Caco-2 (cell line): Measurements from ENCODE around the gene CPED1. TPM values are rescaled to one million over a fixed set of nuclear protein-coding genes. Genes with fewer than 3 reads are reported as not detected.

Experiments used
- BruUV-seq: library from RNA; stranded (reverse); fragments of 400-500 nt; replicated peaks from 2 replicates; lab custom pipeline; 2021; lab: Mats Ljungman, UMichigan
- CTCF ChIA-PET: fragments of 300-600 bp; sonication (Branson Sonifier 250); formaldehyde crosslinking; loops from one replicate; lab custom pipeline; 2022; ENCODE audit warnings: antibody characterized with exemption; lab: Charles Lee
- POLR2A ChIA-PET: fragments of 300-600 bp; sonication (Branson Sonifier 250); formaldehyde crosslinking; loops from one replicate; lab custom pipeline; 2022; ENCODE audit warnings: antibody characterized with exemption; lab: Charles Lee
- DNase-seq, 2 experiments: peaks; one replicate each; pipeline versions ENCODE4 v3.0.0 to v3.0.0-alpha.2; 2020 to 2022
- H3K27me3 ChIP-seq: replicated peaks from 2 replicates; pipeline ENCODE4 v1.6.0; 2011; ENCODE audit warnings: low read length; ENCODE audit not compliant: control insufficient read depth, insufficient read depth
- H3K36me3 ChIP-seq: 2 replicates; pipeline ENCODE4 v1.5.1; 2011; ENCODE audit warnings: low read length; ENCODE audit not compliant: control insufficient read depth, insufficient read depth
- H3K4me1 ChIP-seq: fragments of 250-450 bp; sonication (Bioruptor Pico); 2 replicates; pipeline ENCODE4 v1.5.1; 2020; ENCODE audit warnings: mild to moderate bottlenecking
- H3K4me3 ChIP-seq: 2 replicates; pipeline ENCODE4 v1.5.1; 2011; ENCODE audit warnings: low read depth, mild to moderate bottlenecking, control low read depth, low read length
- H3K9me3 ChIP-seq: fragments of 250-450 bp; sonication (Bioruptor Pico); 2 replicates; pipeline ENCODE4 v1.5.1; 2020; ENCODE audit warnings: mild to moderate bottlenecking, moderate library complexity
- H3K27ac Mint-ChIP-seq: one replicate; pipeline ENCODE4 v1.8.0; 2022; ENCODE audit warnings: mixed read lengths; ENCODE audit not compliant: unreplicated experiment
- H3K27me3 Mint-ChIP-seq: one replicate; pipeline ENCODE4 v1.8.0; 2022; ENCODE audit warnings: mixed read lengths; ENCODE audit not compliant: insufficient read depth, unreplicated experiment
- H3K36me3 Mint-ChIP-seq: one replicate; pipeline ENCODE4 v1.8.0; 2022; ENCODE audit warnings: mild to moderate bottlenecking, mixed read lengths; ENCODE audit not compliant: insufficient read depth, unreplicated experiment
- H3K4me1 Mint-ChIP-seq: one replicate; pipeline ENCODE4 v1.8.0; 2022; ENCODE audit warnings: low read depth, mixed read lengths; ENCODE audit not compliant: unreplicated experiment
- H3K4me3 Mint-ChIP-seq: one replicate; pipeline ENCODE4 v1.8.0; 2022; ENCODE audit warnings: mild to moderate bottlenecking, moderate library complexity, mixed read lengths; ENCODE audit not compliant: unreplicated experiment
- H3K9me3 Mint-ChIP-seq: one replicate; pipeline ENCODE4 v1.8.0; 2022; ENCODE audit warnings: mixed read lengths; ENCODE audit not compliant: unreplicated experiment
- CTCF ChIP-seq, 2 experiments: fragments of 200-600 bp in 1 of 2; IDR thresholded peaks; 1 replicate in 1 of 2; 2 replicates in 1 of 2; pipeline versions ENCODE4 v1.5.1 to v1.8.0; 2011 to 2022; ENCODE audit warnings: antibody characterized with exemption in 1 of 2, control low read depth in 1 of 2, inconsistent platforms in 1 of 2, low read depth in 1 of 2, low read length in 1 of 2, mild to moderate bottlenecking in 1 of 2, moderate library complexity in 1 of 2; ENCODE audit not compliant: insufficient read depth in 1 of 2, severe bottlenecking in 1 of 2, unreplicated experiment in 1 of 2
- intact Hi-C: fragments of 100-400 bp; cut with micrococcal nuclease; formaldehyde crosslinking; loops from one replicate; pipeline ENCODE4 v1.10.0; 2022; ENCODE audit not compliant: unreplicated experiment
- total RNA-seq: library from RNA; stranded (reverse); gene quantifications from 2 replicates; pipeline ENCODE4 v1.2.3, GENCODE V29; 2022

The CPED1 gene
- total RNA-seq, 1 experiment from 2014 or later: 0.23 TPM

- no peak overlapping the region for H3K4me3 Mint-ChIP-seq
These were observed 23.8 kb downstream of the CPED1 start for GRCh38 chr7:121012170-121012874.

GRCh38 chr7:121012919-121013318 lies 24.4 kb downstream of the CPED1 start:
- H3K27ac Mint-ChIP-seq: no peak overlapping the region
- Histone ChIP-seq H3K27me3 (no peaks in the 10 kb centered on the region), H3K9me3 (no peaks in the 10 kb centered on the region), H3K4me1 (no peaks in the 10 kb centered on the region), H3K4me3 (no peak overlapping the region), H3K36me3 (no peaks in the 10 kb centered on the region)
- BruUV-seq: no TSS peak
- H3K27me3 Mint-ChIP-seq: no peaks in the 10 kb centered on the region
- ChIA-PET CTCF (no interaction called here), POLR2A (no interaction called here)
- no peaks in the 10 kb centered on the region for H3K36me3 Mint-ChIP-seq
- no peak overlapping the region for H3K4me3 Mint-ChIP-seq
- no peak for DNase-seq
- no peak for TF ChIP-seq CTCF (IDR thresholded peaks at IDR 0.05; ENCODE audit: insufficient read depth in 1 of 2, low read depth in 1 of 2, low read length in 1 of 2, severe bottlenecking in 1 of 2, unreplicated experiment in 1 of 2)
- intact Hi-C loops: no loop called here
- no peaks in the 10 kb centered on the region for H3K9me3 Mint-ChIP-seq
- no peaks in the 10 kb centered on the region for H3K4me1 Mint-ChIP-seq

More at GRCh38 chr7:121012170-121012874, 23.8 kb downstream of the CPED1 start:
- Mint-ChIP-seq H3K27ac (no peak overlapping the region), H3K9me3 (no peaks in the 10 kb centered on the region), H3K27me3 (no peaks in the 10 kb centered on the region), H3K4me1 (no peaks in the 10 kb centered on the region), H3K36me3 (no peaks in the 10 kb centered on the region)
- Histone ChIP-seq H3K9me3 (no peaks in the 10 kb centered on the region), H3K4me3 (no peak overlapping the region), H3K36me3 (no peaks in the 10 kb centered on the region), H3K4me1 (no peaks in the 10 kb centered on the region), H3K27me3 (no peaks in the 10 kb centered on the region)
- DNase-seq: no peak
- intact Hi-C loops: no loop called here
- TF ChIP-seq CTCF (IDR thresholded peaks at IDR 0.05; ENCODE audit: insufficient read depth in 1 of 2, low read depth in 1 of 2, low read length in 1 of 2, severe bottlenecking in 1 of 2, unreplicated experiment in 1 of 2): no peak
- BruUV-seq: no TSS peak
- ChIA-PET POLR2A (no interaction called here), CTCF (no interaction called here)

GRCh38 chr7:121015560-121015959 lies 27.0 kb downstream of the CPED1 start:
- BruUV-seq: no TSS peak
- CTCF ChIA-PET: no interaction called here
- POLR2A ChIA-PET: no interaction called here

More at GRCh38 chr7:121015560-121015959, 27.0 kb downstream of the CPED1 start:
- DNase-seq: no peak
- Mint-ChIP-seq H3K9me3 (no peaks in the 10 kb centered on the region), H3K36me3 (no peaks in the 10 kb centered on the region), H3K4me3 (no peak overlapping the region), H3K4me1 (no peaks in the 10 kb centered on the region), H3K27me3 (no peaks in the 10 kb centered on the region), H3K27ac (no peak overlapping the region)
- intact Hi-C loops: no loop called here
- no peaks in the 10 kb centered on the region for H3K27me3 ChIP-seq
- no peak overlapping the region for H3K4me3 ChIP-seq
- H3K4me1 ChIP-seq: peaks cover 2% of the 10 kb centered on the region; the same call in 1 of the 2 replicates
- H3K36me3 ChIP-seq: no peaks in the 10 kb centered on the region
- TF ChIP-seq CTCF (IDR thresholded peaks at IDR 0.05; ENCODE audit: insufficient read depth in 1 of 2, low read depth in 1 of 2, low read length in 1 of 2, severe bottlenecking in 1 of 2, unreplicated experiment in 1 of 2): no peak
- H3K9me3 ChIP-seq: no peaks in the 10 kb centered on the region
